GM23248 (cell line): Measurements from ENCODE around the gene BHLHE40.

ENCODE experiments used
- EZH2 ChIP-seq: fragments of 200-600 bp; sonication (generic); IDR thresholded peaks from 2 replicates; pipeline ENCODE4 v1.6.1; 2018; ENCODE audit warnings: antibody characterized with exemption, mild to moderate bottlenecking; ENCODE audit not compliant: insufficient read depth, poor library complexity, severe bottlenecking
- EZH2phosphoT487 ChIP-seq: fragments of 200-600 bp; sonication (generic); IDR thresholded peaks from 2 replicates; pipeline ENCODE4 v1.6.1; 2018; ENCODE audit warnings: antibody characterized with exemption, moderate library complexity, mild to moderate bottlenecking, low read depth; ENCODE audit not compliant: insufficient read depth

DNA sequence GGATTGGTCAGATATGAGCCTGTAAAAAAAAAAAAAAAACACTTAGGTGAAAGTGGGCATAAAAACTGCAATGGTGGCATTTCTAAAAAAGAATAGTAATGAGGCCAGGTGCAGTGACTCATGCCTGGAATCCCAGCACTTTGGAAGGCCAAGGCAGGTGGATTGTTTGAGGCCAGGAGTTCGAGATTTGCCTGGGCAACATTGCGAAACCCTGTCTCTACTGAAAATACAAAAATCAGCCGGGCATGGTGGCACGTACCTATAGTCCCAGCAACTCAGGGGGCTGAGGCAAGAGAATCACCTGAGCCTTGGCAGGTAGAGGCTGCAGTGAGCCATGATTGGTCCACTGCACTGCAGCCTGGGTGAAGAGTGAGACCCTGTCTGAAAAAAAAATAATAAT lies 38.3 kb upstream of the BHLHE40 start:
- TF ChIP-seq EZH2 (no peak), EZH2phosphoT487 (no peak)
